Smooth muscle cell (in vitro differentiated cells): ENCODE data around the gene PTPRJ. TPM values are rescaled to one million over a fixed set of nuclear protein-coding genes. Genes with fewer than 3 reads are reported as not detected.

Source experiments
- DNase-seq: peaks from one replicate; lab custom pipeline; 2025; ENCODE audit not compliant: unreplicated experiment; lab: John Stamatoyannopoulos, UW
- H2AFZ ChIP-seq: fragments of 200-600 bp; sonication (generic); 2 replicates; pipeline ENCODE4 v1.6.0; 2016; ENCODE audit warnings: antibody characterized with exemption, low read depth, mild to moderate bottlenecking
- H3F3A ChIP-seq: fragments of 200-600 bp; sonication (generic); 2 replicates; pipeline ENCODE4 v1.6.0; 2017; ENCODE audit warnings: antibody characterized with exemption, low read depth
- H3K27ac ChIP-seq: fragments of 200-600 bp; sonication (generic); 2 replicates; pipeline ENCODE4 v1.5.1; 2016; ENCODE audit warnings: low read depth, mild to moderate bottlenecking
- H3K27me3 ChIP-seq: fragments of 200-600 bp; sonication (generic); 2 replicates; pipeline ENCODE4 v1.6.1; 2016; ENCODE audit warnings: low read depth, mild to moderate bottlenecking
- H3K36me3 ChIP-seq: fragments of 200-600 bp; sonication (generic); 2 replicates; pipeline ENCODE4 v1.5.1; 2016; ENCODE audit warnings: low read depth
- H3K4me1 ChIP-seq: fragments of 200-600 bp; sonication (generic); 2 replicates; pipeline ENCODE4 v1.5.1; 2016; ENCODE audit warnings: low read depth
- H3K4me2 ChIP-seq: fragments of 200-600 bp; sonication (generic); 2 replicates; pipeline ENCODE4 v1.6.0; 2016; ENCODE audit warnings: mild to moderate bottlenecking
- H3K4me3 ChIP-seq: fragments of 200-600 bp; sonication (generic); 2 replicates; pipeline ENCODE4 v1.5.1; 2016; ENCODE audit warnings: mild to moderate bottlenecking
- H3K79me2 ChIP-seq: fragments of 200-600 bp; sonication (generic); 2 replicates; pipeline ENCODE4 v1.6.0; 2016; ENCODE audit warnings: low read depth, mild to moderate bottlenecking
- H3K9ac ChIP-seq: fragments of 200-600 bp; sonication (generic); 2 replicates; pipeline ENCODE4 v1.6.0; 2016; ENCODE audit warnings: low read depth
- H3K9me3 ChIP-seq: fragments of 200-600 bp; sonication (generic); replicated peaks from 2 replicates; pipeline ENCODE4 v1.5.1; 2016; ENCODE audit warnings: low read depth
- H4K20me1 ChIP-seq: fragments of 200-600 bp; sonication (generic); 2 replicates; pipeline ENCODE4 v1.6.0; 2016; ENCODE audit warnings: low read depth
- CTCF ChIP-seq: fragments of 200-600 bp; sonication (generic); IDR thresholded peaks from 2 replicates; pipeline ENCODE4 v1.5.1; 2017; ENCODE audit warnings: borderline replicate concordance, mild to moderate bottlenecking, antibody characterized with exemption; ENCODE audit not compliant: insufficient read depth, poor library complexity, severe bottlenecking
- WGBS: methylation state at CpG from one replicate; pipeline ENCODE4 v1.1.7; 2016; ENCODE audit warnings: low lambda C conversion rate; 5-methylcytosine and 5-hydroxymethylcytosine counted together
- polyA plus RNA-seq: library from polyadenylated mRNA; unstranded; fragments of >200 nt; fragmentation: Nextera tagmentation; extraction: Ambion mirVana; gene quantifications from 2 replicates; pipeline ENCODE4 v1.2.1, GENCODE V29; 2016
- total RNA-seq: library from RNA; depleted of rRNA; stranded (reverse); fragments of >200 nt; gene quantifications from 2 replicates; pipeline ENCODE4 v1.2.3, GENCODE V29; 2014

PTPRJ gene
- total and polyA plus RNA-seq, 2 experiments from 2014 or later, result 1.5 to 6.3 TPM

- Histone ChIP-seq H3K4me1 (peaks cover 9% of the 10 kb centered on the region), H3K4me2 (peak overlapping the region; percentile 21), H3K9me3 (no peaks in the 10 kb centered on the region), H3K9ac (no peak overlapping the region), H3K79me2 (no peaks in the 10 kb centered on the region), H3K27ac (no peak overlapping the region), H4K20me1 (no peaks in the 10 kb centered on the region), H3K27me3 (no peaks in the 10 kb centered on the region), H3K4me3 (no peak overlapping the region), H3F3A (no peaks in the 10 kb centered on the region), H3K36me3 (no peaks in the 10 kb centered on the region), H2AFZ (no peak overlapping the region)
- WGBS, result 17% methylated on average over 1 of the region's 1 CpG
- no peak for DNase-seq
- no peak for TF ChIP-seq CTCF
Measured at GRCh38 chr11:48036011-48036410, 55.7 kb downstream of the PTPRJ start.

- Histone ChIP-seq H2AFZ (no peak overlapping the region), H3K4me1 (peaks cover 9% of the 10 kb centered on the region), H3K36me3 (no peaks in the 10 kb centered on the region), H3K79me2 (no peaks in the 10 kb centered on the region), H3K4me2 (peak overlapping the region; percentile 21), H3K9me3 (no peaks in the 10 kb centered on the region), H3K27me3 (no peaks in the 10 kb centered on the region), H3F3A (no peaks in the 10 kb centered on the region), H3K9ac (no peak overlapping the region), H4K20me1 (no peaks in the 10 kb centered on the region), H3K4me3 (no peak overlapping the region), H3K27ac (no peak overlapping the region)
- 77% methylated on average over 4 of the region's 4 CpGs for WGBS
- TF ChIP-seq CTCF, result no peak
- DNase-seq, result no peak
Measured at GRCh38 chr11:48036466-48036865, 56.1 kb downstream of the PTPRJ start.

GRCh38 chr11:48037709-48038468 lies 57.5 kb downstream of the PTPRJ start:
- no peak overlapping the region for H3K27ac ChIP-seq
- 95% methylated on average over 11 of the region's 11 CpGs for WGBS
- H3K9me3 ChIP-seq, result no peaks in the 10 kb centered on the region
- no peak overlapping the region for H2AFZ ChIP-seq
- H3K79me2 ChIP-seq, result no peaks in the 10 kb centered on the region
- no peak for DNase-seq
- peaks cover 9% of the 10 kb centered on the region for H3K4me1 ChIP-seq
- H3K4me2 ChIP-seq, result no peak overlapping the region
- no peak overlapping the region for H3K4me3 ChIP-seq
- H3F3A ChIP-seq, result no peaks in the 10 kb centered on the region
- H3K36me3 ChIP-seq, result no peaks in the 10 kb centered on the region
- H3K9ac ChIP-seq, result no peak overlapping the region
- TF ChIP-seq CTCF, result no peak
- no peaks in the 10 kb centered on the region for H3K27me3 ChIP-seq
- H4K20me1 ChIP-seq, result no peaks in the 10 kb centered on the region
